ENCODE measurements around the gene MYO5C.

MYO5C gene

GRCh38 chr15:52280326-52281084, 15.1 kb downstream of the MYO5C start:
- H3K4me3 ChIP-seq (ENCODE audit: low read depth, low read length): no peak overlapping the region
- no peak overlapping the region for H3K27ac ChIP-seq
- DNase-seq: no peak
- no peaks in the 10 kb centered on the region for H3K27me3 ChIP-seq (replicated peaks)
- in situ Hi-C loops (cut with HindIII; ENCODE audit: low pct_ligation_motif_present, low sequenced_read_pairs): no loop called here
- H3K36me3 ChIP-seq (replicated peaks): no peaks in the 10 kb centered on the region
- TF ChIP-seq, protein P1, sequence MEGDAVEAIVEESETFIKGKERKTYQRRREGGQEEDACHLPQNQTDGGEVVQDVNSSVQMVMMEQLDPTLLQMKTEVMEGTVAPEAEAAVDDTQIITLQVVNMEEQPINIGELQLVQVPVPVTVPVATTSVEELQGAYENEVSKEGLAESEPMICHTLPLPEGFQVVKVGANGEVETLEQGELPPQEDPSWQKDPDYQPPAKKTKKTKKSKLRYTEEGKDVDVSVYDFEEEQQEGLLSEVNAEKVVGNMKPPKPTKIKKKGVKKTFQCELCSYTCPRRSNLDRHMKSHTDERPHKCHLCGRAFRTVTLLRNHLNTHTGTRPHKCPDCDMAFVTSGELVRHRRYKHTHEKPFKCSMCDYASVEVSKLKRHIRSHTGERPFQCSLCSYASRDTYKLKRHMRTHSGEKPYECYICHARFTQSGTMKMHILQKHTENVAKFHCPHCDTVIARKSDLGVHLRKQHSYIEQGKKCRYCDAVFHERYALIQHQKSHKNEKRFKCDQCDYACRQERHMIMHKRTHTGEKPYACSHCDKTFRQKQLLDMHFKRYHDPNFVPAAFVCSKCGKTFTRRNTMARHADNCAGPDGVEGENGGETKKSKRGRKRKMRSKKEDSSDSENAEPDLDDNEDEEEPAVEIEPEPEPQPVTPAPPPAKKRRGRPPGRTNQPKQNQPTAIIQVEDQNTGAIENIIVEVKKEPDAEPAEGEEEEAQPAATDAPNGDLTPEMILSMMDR (IDR thresholded peaks at IDR 0.05; ENCODE audit: low read depth, low read length, missing control alignments): no peak

- H3K36me3 ChIP-seq (replicated peaks): no peaks in the 10 kb centered on the region
- H3K27me3 ChIP-seq (replicated peaks): no peaks in the 10 kb centered on the region
- in situ Hi-C loops (cut with HindIII; ENCODE audit: low pct_ligation_motif_present, low sequenced_read_pairs): no loop called here
- TF ChIP-seq, protein P1 (IDR thresholded peaks at IDR 0.05; ENCODE audit: low read depth, low read length, missing control alignments): no peak
- DNase-seq: no peak
- H3K27ac ChIP-seq: no peak overlapping the region
- H3K4me3 ChIP-seq (ENCODE audit: low read depth, low read length): no peak overlapping the region
Observed at GRCh38 chr15:52278636-52279367, 16.8 kb downstream of the MYO5C start.

- TF ChIP-seq, protein P1 (IDR thresholded peaks at IDR 0.05; ENCODE audit: low read depth, low read length, missing control alignments): no peak
- no peak for DNase-seq
- H3K36me3 ChIP-seq (replicated peaks): no peaks in the 10 kb centered on the region
- no peak overlapping the region for H3K27ac ChIP-seq
- no peaks in the 10 kb centered on the region for H3K27me3 ChIP-seq (replicated peaks)
- in situ Hi-C loops (cut with HindIII; ENCODE audit: low pct_ligation_motif_present, low sequenced_read_pairs): no loop called here
- H3K4me3 ChIP-seq (ENCODE audit: low read depth, low read length): no peak overlapping the region
Observed at GRCh38 chr15:52278135-52278534, 17.5 kb downstream of the MYO5C start.

- no peak overlapping the region for H3K4me3 ChIP-seq (ENCODE audit: low read depth, low read length)
- no peak for DNase-seq
- TF ChIP-seq, protein P1 (IDR thresholded peaks at IDR 0.05; ENCODE audit: low read depth, low read length, missing control alignments): no peak
- H3K27ac ChIP-seq: no peak overlapping the region
- H3K27me3 ChIP-seq (replicated peaks): no peaks in the 10 kb centered on the region
- in situ Hi-C loops (cut with HindIII; ENCODE audit: low pct_ligation_motif_present, low sequenced_read_pairs): no loop called here
- no peaks in the 10 kb centered on the region for H3K36me3 ChIP-seq (replicated peaks)
Observed at GRCh38 chr15:52277575-52277974, 18.0 kb downstream of the MYO5C start.

GRCh38 chr15:52276256-52276770, 19.3 kb downstream of the MYO5C start:
- in situ Hi-C loops (cut with HindIII; ENCODE audit: low pct_ligation_motif_present, low sequenced_read_pairs): no loop called here

More at GRCh38 chr15:52276256-52276770, 19.3 kb downstream of the MYO5C start:
- H3K27me3 ChIP-seq (replicated peaks): no peaks in the 10 kb centered on the region
- no peak overlapping the region for H3K4me3 ChIP-seq (ENCODE audit: low read depth, low read length)
- H3K27ac ChIP-seq: no peak overlapping the region
- DNase-seq: no peak
- H3K36me3 ChIP-seq (replicated peaks): no peaks in the 10 kb centered on the region
- TF ChIP-seq, protein P1 (IDR thresholded peaks at IDR 0.05; ENCODE audit: low read depth, low read length, missing control alignments): no peak

Data from brain microvascular endothelial cell (primary cell).